ENCODE measurements around the gene KRT82.
A peak's percentile ranks its signal among the peaks of the same experiment; 100 is the strongest.

Gene KRT82

DNA sequence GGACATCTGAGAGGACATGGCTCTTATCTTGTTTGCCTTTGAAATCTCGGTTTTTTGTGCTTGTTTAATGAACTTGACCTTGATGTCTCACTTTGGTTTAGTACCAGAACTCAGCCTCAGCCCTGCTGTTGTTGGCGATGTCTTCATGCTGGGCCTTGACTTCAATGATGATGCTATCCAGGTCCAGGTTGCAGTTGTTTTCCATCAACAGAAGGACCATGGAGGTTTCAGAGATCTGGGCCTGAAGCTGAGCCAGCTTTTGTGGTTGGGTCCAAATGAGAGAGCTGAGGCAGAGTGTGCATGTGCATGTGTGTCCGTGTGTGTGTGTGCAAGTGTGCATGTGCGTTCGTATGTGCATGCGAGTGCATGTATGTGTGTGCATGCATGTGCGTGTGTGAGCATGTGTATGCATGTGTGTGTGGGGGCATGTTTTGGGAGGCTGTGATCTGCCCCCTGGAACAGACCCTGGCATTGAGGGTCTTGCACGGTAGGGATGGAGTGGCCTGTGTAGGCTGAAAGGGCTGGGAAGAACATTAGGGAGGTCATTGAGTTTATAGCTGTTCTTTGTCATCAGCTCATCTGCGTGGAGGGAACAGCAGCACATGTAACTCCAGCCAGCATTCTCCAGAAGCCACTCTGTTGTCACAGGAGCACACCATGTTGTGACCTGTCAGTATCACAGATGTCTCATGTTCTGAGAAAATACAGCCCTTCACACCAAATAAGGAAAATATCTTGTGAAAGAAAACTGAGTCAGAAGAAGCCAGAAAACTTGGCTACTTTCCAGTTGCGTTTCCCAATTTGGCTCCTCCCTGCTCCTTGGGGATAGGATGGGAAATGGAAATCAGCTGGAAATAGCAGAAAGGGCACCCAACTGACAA lies 10.0 kb upstream of the KRT82 start:
- Histone ChIP-seq H3K27me3 (ENCODE audit: insufficient read depth, low read length) (no peaks in the 10 kb centered on the region; the same call in none of the 2 replicates), H2AFZ (ENCODE audit: low read length) (no peak overlapping the region), H3K4me3 (ENCODE audit: low read depth, low read length, poor library complexity, severe bottlenecking) (no peak overlapping the region), H4K20me1 (ENCODE audit: insufficient read depth, low read length) (no peaks in the 10 kb centered on the region), H3K9me3 (ENCODE audit: low read length) (no peaks in the 10 kb centered on the region), H3K4me1 (ENCODE audit: insufficient read depth, low read length, severe bottlenecking) (no peaks in the 10 kb centered on the region), H3K79me2 (ENCODE audit: insufficient read depth, low read length) (no peaks in the 10 kb centered on the region), H3K27ac (ENCODE audit: low read depth, low read length, poor library complexity, severe bottlenecking) (no peak overlapping the region), H3K9me2 (ENCODE audit: low read depth, low read length) (no peaks in the 10 kb centered on the region), H3K36me3 (ENCODE audit: insufficient read depth, low read length) (no peaks in the 10 kb centered on the region), H3K9ac (ENCODE audit: low read length) (no peak overlapping the region), H3K4me2 (ENCODE audit: low read length) (no peak overlapping the region), H3F3A (ENCODE audit: insufficient read depth, low read length) (no peaks in the 10 kb centered on the region)
- no peak for TF ChIP-seq EZH2 (IDR thresholded peaks at IDR 0.05; ENCODE audit: borderline replicate concordance, low read length)
- TF ChIP-seq, protein P1, sequence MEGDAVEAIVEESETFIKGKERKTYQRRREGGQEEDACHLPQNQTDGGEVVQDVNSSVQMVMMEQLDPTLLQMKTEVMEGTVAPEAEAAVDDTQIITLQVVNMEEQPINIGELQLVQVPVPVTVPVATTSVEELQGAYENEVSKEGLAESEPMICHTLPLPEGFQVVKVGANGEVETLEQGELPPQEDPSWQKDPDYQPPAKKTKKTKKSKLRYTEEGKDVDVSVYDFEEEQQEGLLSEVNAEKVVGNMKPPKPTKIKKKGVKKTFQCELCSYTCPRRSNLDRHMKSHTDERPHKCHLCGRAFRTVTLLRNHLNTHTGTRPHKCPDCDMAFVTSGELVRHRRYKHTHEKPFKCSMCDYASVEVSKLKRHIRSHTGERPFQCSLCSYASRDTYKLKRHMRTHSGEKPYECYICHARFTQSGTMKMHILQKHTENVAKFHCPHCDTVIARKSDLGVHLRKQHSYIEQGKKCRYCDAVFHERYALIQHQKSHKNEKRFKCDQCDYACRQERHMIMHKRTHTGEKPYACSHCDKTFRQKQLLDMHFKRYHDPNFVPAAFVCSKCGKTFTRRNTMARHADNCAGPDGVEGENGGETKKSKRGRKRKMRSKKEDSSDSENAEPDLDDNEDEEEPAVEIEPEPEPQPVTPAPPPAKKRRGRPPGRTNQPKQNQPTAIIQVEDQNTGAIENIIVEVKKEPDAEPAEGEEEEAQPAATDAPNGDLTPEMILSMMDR (IDR thresholded peaks at IDR 0.05; ENCODE audit: low read length): no peak

DNA sequence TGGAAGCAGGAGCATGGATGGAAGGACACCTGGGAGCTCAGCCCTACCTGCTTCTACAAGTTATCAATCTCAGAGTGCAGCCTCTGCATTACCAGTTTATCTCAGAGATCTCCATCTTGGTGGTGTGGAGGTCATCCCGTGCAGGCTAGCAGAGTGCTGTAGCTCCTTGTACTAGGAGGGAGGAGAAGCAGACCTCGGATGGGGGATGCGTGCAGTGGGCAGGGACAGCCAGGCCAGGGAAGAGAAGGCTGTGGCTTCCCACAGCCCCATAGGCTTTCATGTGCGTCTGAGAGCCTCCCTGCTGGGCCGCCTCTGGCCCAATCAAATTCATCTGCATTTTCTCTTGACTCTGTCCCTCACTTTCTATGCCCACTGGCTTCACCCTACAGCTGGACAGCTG lies 8.8 kb upstream of the KRT82 start:
- H4K20me1 ChIP-seq (ENCODE audit: insufficient read depth, low read length): no peaks in the 10 kb centered on the region
- H3K36me3 ChIP-seq (ENCODE audit: insufficient read depth, low read length): no peaks in the 10 kb centered on the region
- no peak overlapping the region for H3K4me2 ChIP-seq (ENCODE audit: low read length)
- H3K27me3 ChIP-seq (ENCODE audit: insufficient read depth, low read length): no peaks in the 10 kb centered on the region; the same call in 1 of the 2 replicates
- TF ChIP-seq, protein P1 (IDR thresholded peaks at IDR 0.05; ENCODE audit: low read length): no peak
- no peak for TF ChIP-seq EZH2 (IDR thresholded peaks at IDR 0.05; ENCODE audit: borderline replicate concordance, low read length)
- H3K9ac ChIP-seq (ENCODE audit: low read length): no peak overlapping the region
- H3F3A ChIP-seq (ENCODE audit: insufficient read depth, low read length): no peaks in the 10 kb centered on the region
- H3K9me2 ChIP-seq (ENCODE audit: low read depth, low read length): no peaks in the 10 kb centered on the region
- H3K4me3 ChIP-seq (ENCODE audit: low read depth, low read length, poor library complexity, severe bottlenecking): no peak overlapping the region
- H3K4me1 ChIP-seq (ENCODE audit: insufficient read depth, low read length, severe bottlenecking): no peaks in the 10 kb centered on the region
- H3K27ac ChIP-seq (ENCODE audit: low read depth, low read length, poor library complexity, severe bottlenecking): no peak overlapping the region
- H2AFZ ChIP-seq (ENCODE audit: low read length): no peak overlapping the region
- H3K9me3 ChIP-seq (ENCODE audit: low read length): no peaks in the 10 kb centered on the region
- H3K79me2 ChIP-seq (ENCODE audit: insufficient read depth, low read length): no peaks in the 10 kb centered on the region

DNA sequence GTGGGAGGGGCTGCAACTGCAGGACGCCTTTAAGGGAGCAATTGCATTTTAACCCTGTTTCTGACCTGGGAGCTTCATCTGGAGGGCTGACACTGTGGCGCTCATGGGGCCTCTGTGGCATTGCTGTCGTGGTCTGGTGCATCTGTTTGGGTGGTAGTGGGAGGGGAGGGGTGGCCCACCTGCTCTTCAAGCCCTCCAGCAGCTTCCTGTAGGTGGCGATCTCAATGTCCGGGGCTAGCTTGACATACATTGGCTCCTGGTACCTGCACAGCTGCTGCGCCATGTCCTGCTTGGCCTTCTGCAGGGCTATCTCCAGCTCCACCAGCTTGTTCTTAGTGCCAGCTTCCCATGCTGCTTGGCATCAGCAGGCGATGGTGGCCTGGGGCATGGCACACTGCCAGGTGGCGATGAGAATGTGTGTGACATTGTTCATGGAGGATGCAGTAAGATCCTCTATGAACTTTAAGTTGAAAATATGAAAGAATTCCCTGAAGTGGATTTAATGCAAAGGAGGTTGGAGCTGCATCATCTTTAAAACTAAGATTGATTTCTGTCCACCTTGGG lies 7.7 kb upstream of the KRT82 start:
- Histone ChIP-seq H3K27me3 (ENCODE audit: insufficient read depth, low read length) (no peaks in the 10 kb centered on the region; the same call in 1 of the 2 replicates), H3K4me3 (ENCODE audit: low read depth, low read length, poor library complexity, severe bottlenecking) (no peak overlapping the region), H3K4me2 (ENCODE audit: low read length) (no peak overlapping the region), H3K4me1 (ENCODE audit: insufficient read depth, low read length, severe bottlenecking) (no peaks in the 10 kb centered on the region), H3K79me2 (ENCODE audit: insufficient read depth, low read length) (no peaks in the 10 kb centered on the region), H3K9me3 (ENCODE audit: low read length) (no peaks in the 10 kb centered on the region), H2AFZ (ENCODE audit: low read length) (no peak overlapping the region), H3K9ac (ENCODE audit: low read length) (no peak overlapping the region), H3F3A (ENCODE audit: insufficient read depth, low read length) (no peaks in the 10 kb centered on the region), H3K27ac (ENCODE audit: low read depth, low read length, poor library complexity, severe bottlenecking) (no peak overlapping the region), H3K9me2 (ENCODE audit: low read depth, low read length) (no peaks in the 10 kb centered on the region), H4K20me1 (ENCODE audit: insufficient read depth, low read length) (no peaks in the 10 kb centered on the region), H3K36me3 (ENCODE audit: insufficient read depth, low read length) (no peaks in the 10 kb centered on the region)
- TF ChIP-seq, protein P1 (IDR thresholded peaks at IDR 0.05; ENCODE audit: low read length): peak; percentile 20
- TF ChIP-seq EZH2 (IDR thresholded peaks at IDR 0.05; ENCODE audit: borderline replicate concordance, low read length): no peak

Data from OCI-LY1 (cell line).